ENCODE results near the gene BAG1.

The BAG1 gene

GRCh38 chr9:33264473-33265177, at the start of gene BAG1, which contains the start of gene CHMP5:
Gene BAG1 (minus strand): TSS chr9:33264708.
Gene CHMP5 (plus strand): TSS chr9:33265049. CDS start chr9:33265079, 30 bp downstream.
- H3K27ac Mint-ChIP-seq = peak within 1 kb of the TSS; percentile 45 to 87 (median 85)
- H3K36me3 Mint-ChIP-seq (ENCODE audit: low read depth) = peaks cover 34% of the 10 kb centered on the region
- H3K9me3 Mint-ChIP-seq = no peaks in the 10 kb centered on the region
- H3K27me3 Mint-ChIP-seq (ENCODE audit: low read depth) = no peaks in the 10 kb centered on the region
- peaks cover 21% of the 10 kb centered on the region for H3K4me1 Mint-ChIP-seq
- H3K4me3 Mint-ChIP-seq = peak within 1 kb of the TSS; percentile 91 to 98 (median 98)
- peak in 2 of 3 experiments; percentile 24 to 26 for TF ChIP-seq CTCF (IDR thresholded peaks at IDR 0.05; ENCODE audit: unreplicated experiment in 3 of 3)

- Mint-ChIP-seq H3K27ac (no peak overlapping the region), H3K27me3 (ENCODE audit: low read depth) (no peaks in the 10 kb centered on the region), H3K9me3 (no peaks in the 10 kb centered on the region), H3K4me3 (no peak overlapping the region), H3K4me1 (no peaks in the 10 kb centered on the region), H3K36me3 (ENCODE audit: low read depth) (peaks cover 68% of the 10 kb centered on the region)
- TF ChIP-seq CTCF (IDR thresholded peaks at IDR 0.05; ENCODE audit: unreplicated experiment in 3 of 3) = no peak
Measured at GRCh38 chr9:33311953-33312352, 47.4 kb upstream of the BAG1 start.

- Mint-ChIP-seq H3K9me3 (no peaks in the 10 kb centered on the region), H3K27me3 (ENCODE audit: low read depth) (no peaks in the 10 kb centered on the region), H3K4me3 (no peak overlapping the region), H3K4me1 (no peaks in the 10 kb centered on the region), H3K27ac (no peak overlapping the region), H3K36me3 (ENCODE audit: low read depth) (peaks cover 62% of the 10 kb centered on the region)
- TF ChIP-seq CTCF (IDR thresholded peaks at IDR 0.05; ENCODE audit: unreplicated experiment in 3 of 3) = no peak
Measured at GRCh38 chr9:33310748-33311147, 46.2 kb upstream of the BAG1 start.

GRCh38 chr9:33309903-33310302, 45.4 kb upstream of the BAG1 start:
- Mint-ChIP-seq H3K4me3 (no peak overlapping the region), H3K27ac (no peak overlapping the region), H3K36me3 (ENCODE audit: low read depth) (peaks cover 57% of the 10 kb centered on the region), H3K4me1 (no peaks in the 10 kb centered on the region), H3K9me3 (no peaks in the 10 kb centered on the region), H3K27me3 (ENCODE audit: low read depth) (no peaks in the 10 kb centered on the region)
- no peak for TF ChIP-seq CTCF (IDR thresholded peaks at IDR 0.05; ENCODE audit: unreplicated experiment in 3 of 3)

GRCh38 chr9:33307067-33307466, 42.6 kb upstream of the BAG1 start:
- H3K27me3 Mint-ChIP-seq (ENCODE audit: low read depth) = no peaks in the 10 kb centered on the region
- no peaks in the 10 kb centered on the region for H3K4me1 Mint-ChIP-seq
- no peaks in the 10 kb centered on the region for H3K9me3 Mint-ChIP-seq
- H3K36me3 Mint-ChIP-seq (ENCODE audit: low read depth) = peaks cover 50% of the 10 kb centered on the region
- H3K27ac Mint-ChIP-seq = no peak overlapping the region
- no peak for TF ChIP-seq CTCF (IDR thresholded peaks at IDR 0.05; ENCODE audit: unreplicated experiment in 3 of 3)
- H3K4me3 Mint-ChIP-seq = no peak overlapping the region

- no peaks in the 10 kb centered on the region for H3K27me3 Mint-ChIP-seq (ENCODE audit: low read depth)
- H3K4me3 Mint-ChIP-seq = no peak overlapping the region
- no peak for TF ChIP-seq CTCF (IDR thresholded peaks at IDR 0.05; ENCODE audit: unreplicated experiment in 3 of 3)
- no peaks in the 10 kb centered on the region for H3K4me1 Mint-ChIP-seq
- H3K27ac Mint-ChIP-seq = no peak overlapping the region
- peaks cover 45% of the 10 kb centered on the region for H3K36me3 Mint-ChIP-seq (ENCODE audit: low read depth)
- H3K9me3 Mint-ChIP-seq = no peaks in the 10 kb centered on the region
Measured at GRCh38 chr9:33306037-33306436, 41.5 kb upstream of the BAG1 start.

Data from nephron (organoid).